ENCODE data around the gene ITSN2. TPM values are rescaled to one million over a fixed set of nuclear protein-coding genes. Genes with fewer than 3 reads are reported as not detected.

The ITSN2 gene
- polyA plus RNA-seq, 1 donor from 2014 or later, result 10.6 TPM

GRCh38 chr2:24241528-24241927, 118.8 kb downstream of the ITSN2 start (continued):
- no peak for TF ChIP-seq REST (IDR thresholded peaks at IDR 0.05; ENCODE audit: borderline replicate concordance)

- H3K36me3 ChIP-seq (ENCODE audit: insufficient read depth, low read length), result no peaks in the 10 kb centered on the region
- no peak overlapping the region for H3K4me3 ChIP-seq (ENCODE audit: low read length)
- TF ChIP-seq CTCF (IDR thresholded peaks at IDR 0.05; ENCODE audit: poor library complexity, severe bottlenecking) (no peak), POLR2AphosphoS5 (IDR thresholded peaks at IDR 0.05) (no peak), MXI1 (conservative IDR thresholded peaks at IDR 0.05; ENCODE audit: poor library complexity, severe bottlenecking) (no peak), EP300 (conservative IDR thresholded peaks at IDR 0.05; ENCODE audit: poor library complexity, severe bottlenecking) (no peak), SMC3 (conservative IDR thresholded peaks at IDR 0.05; ENCODE audit: poor library complexity) (no peak), TAF1 (IDR thresholded peaks at IDR 0.05; ENCODE audit: low read depth) (no peak), RAD21 (conservative IDR thresholded peaks at IDR 0.05) (no peak), REST (IDR thresholded peaks at IDR 0.05; ENCODE audit: borderline replicate concordance) (no peak), EZH2 (IDR thresholded peaks at IDR 0.05; ENCODE audit: borderline replicate concordance, insufficient read depth, low read length, poor library complexity, severe bottlenecking) (no peak)
Measured at GRCh38 chr2:24239553-24239952, 120.8 kb downstream of the ITSN2 start.

More at GRCh38 chr2:24239553-24239952, 120.8 kb downstream of the ITSN2 start:
- Histone ChIP-seq H3K79me2 (replicated peaks; ENCODE audit: insufficient read depth, low read length) (no peaks in the 10 kb centered on the region), H3K27ac (ENCODE audit: low read length) (no peak overlapping the region), H3K9ac (ENCODE audit: low read length) (no peak overlapping the region), H3K4me2 (ENCODE audit: low read length) (no peak overlapping the region), H3K9me3 (ENCODE audit: low read length) (no peaks in the 10 kb centered on the region), H3F3A (ENCODE audit: insufficient read depth, low read length, poor library complexity, severe bottlenecking) (no peaks in the 10 kb centered on the region), H3K9me2 (ENCODE audit: insufficient read depth, low read length) (no peaks in the 10 kb centered on the region), H2AFZ (ENCODE audit: low read depth, low read length) (no peak overlapping the region), H3K27me3 (ENCODE audit: insufficient read depth, low read depth, low read length) (no peaks in the 10 kb centered on the region), H4K20me1 (ENCODE audit: insufficient read depth) (no peaks in the 10 kb centered on the region)
